SH-SY5Y (cell line): ENCODE measurements around the gene PDE1C.

Source experiments
- GATA2 ChIP-seq: IDR thresholded peaks from 2 replicates; pipeline ENCODE4 v1.6.1; 2011; ENCODE audit warnings: mild to moderate bottlenecking, low read depth, low read length
- GATA3 ChIP-seq: IDR thresholded peaks from 2 replicates; pipeline ENCODE4 v1.6.1; 2011; ENCODE audit warnings: low read depth, mild to moderate bottlenecking, low read length, moderate library complexity

GRCh38 chr7:32005577-32005976 is 64.6 kb downstream of the PDE1C start:
- no peak for TF ChIP-seq GATA2
- TF ChIP-seq GATA3: no peak
